ENCODE measurements around the gene SF3B3. TPM values are rescaled to one million over a fixed set of nuclear protein-coding genes. Genes with fewer than 3 reads are reported as not detected.

Gene SF3B3
- total RNA-seq, 1 experiment from 2014 or later = 253 TPM

- BruUV-seq (replicated peaks) = no TSS peak
- no peaks in the 10 kb centered on the region for H3K36me3 ChIP-seq (ENCODE audit: control insufficient read depth, insufficient read depth, low read length)
- no peak for DNase-seq (ENCODE audit: low read depth, low spot score)
- H3K27ac ChIP-seq (ENCODE audit: low read length) = peak overlapping the region; percentile 44; the same call in 1 of the 2 replicates
- ChIA-PET POLR2A (no interaction called here), CTCF (no interaction called here)
- no peak for TF ChIP-seq SIN3A (IDR thresholded peaks at IDR 0.05; ENCODE audit: borderline replicate concordance, insufficient read depth, low read depth, low read length)
- in situ Hi-C loops (cut with HindIII; ENCODE audit: low pct_unique_long_range_greater_than_20kb, low sequenced_read_pairs) = no loop called here
- H3K9me3 ChIP-seq (ENCODE audit: control insufficient read depth, insufficient read depth, low read depth, low read length) = no peaks in the 10 kb centered on the region
- H3K4me3 ChIP-seq (ENCODE audit: low read depth in 2 of 2, low read length in 2 of 2) = no peak overlapping the region
- no peak for ATAC-seq
- H3K27me3 ChIP-seq (ENCODE audit: control insufficient read depth, insufficient read depth, low read length) = no peaks in the 10 kb centered on the region
- intact Hi-C loops (cut with micrococcal nuclease; ENCODE audit: unreplicated experiment) = no loop called here
- H3K4me1 ChIP-seq (ENCODE audit: control insufficient read depth, insufficient read depth, low read length) = 0 out of 2 replicates have a peak, but pooled peaks cover 3% of the 10 kb centered on the region
Observed at GRCh38 chr16:70610273-70611223, 86.9 kb downstream of the SF3B3 start.

GRCh38 chr16:70611224-70611598 lies 87.6 kb downstream of the SF3B3 start:
- ChIA-PET CTCF (interaction anchor here (0.9 kb wide), 1 partner anchor 14 kb away, joined by 3 read pairs; no protein-coding TSS in a partner anchor), POLR2A (no interaction called here)
- Histone ChIP-seq H3K27ac (ENCODE audit: low read length) (no peak overlapping the region; the same call in 1 of the 2 replicates), H3K27me3 (ENCODE audit: control insufficient read depth, insufficient read depth, low read length) (no peaks in the 10 kb centered on the region), H3K36me3 (ENCODE audit: control insufficient read depth, insufficient read depth, low read length) (no peaks in the 10 kb centered on the region), H3K4me3 (ENCODE audit: low read depth in 2 of 2, low read length in 2 of 2) (no peak overlapping the region), H3K9me3 (ENCODE audit: control insufficient read depth, insufficient read depth, low read depth, low read length) (no peaks in the 10 kb centered on the region), H3K4me1 (ENCODE audit: control insufficient read depth, insufficient read depth, low read length) (0 out of 2 replicates have a peak, but pooled peaks cover 3% of the 10 kb centered on the region)
- no peak for DNase-seq (ENCODE audit: low read depth, low spot score)
- no peak for TF ChIP-seq SIN3A (IDR thresholded peaks at IDR 0.05; ENCODE audit: borderline replicate concordance, insufficient read depth, low read depth, low read length)
- TF ChIP-seq CTCF (IDR thresholded peaks at IDR 0.05) = no peak
- no peak for TF ChIP-seq POLR2AphosphoS5 (IDR thresholded peaks at IDR 0.05; ENCODE audit: low read depth, low read length)
- TF ChIP-seq REST (IDR thresholded peaks at IDR 0.05; ENCODE audit: insufficient read depth in 1 of 2, low read depth in 2 of 2, low read length in 1 of 2) = no peak
- no peak for TF ChIP-seq TCF7L2 (IDR thresholded peaks at IDR 0.05; ENCODE audit: low read depth, low read length)
- intact Hi-C loops (cut with micrococcal nuclease; ENCODE audit: unreplicated experiment) (no loop called here), in situ Hi-C loops (cut with HindIII; ENCODE audit: low pct_unique_long_range_greater_than_20kb, low sequenced_read_pairs) (no loop called here)
- no peak for ATAC-seq
- BruUV-seq (replicated peaks) = no TSS peak
